GM19372 (cell line): ENCODE results near the gene SEMG1.

Source experiments
- ATAC-seq: cut with Tn5 transposase; IDR thresholded peaks from one replicate; pipeline ENCODE4 v1.9.1; 2021; ENCODE audit warnings: mild to moderate bottlenecking, low read depth, moderate library complexity; ENCODE audit not compliant: unreplicated experiment

SEMG1 gene

GRCh38 chr20:45221076-45221475 is 14.2 kb downstream of the SEMG1 start, which contains the start of gene SEMG2:
Gene SEMG2 (plus strand): TSS chr20:45221373. CDS start chr20:45221390, 17 bp downstream.
- ATAC-seq: no peak

GRCh38 chr20:45223136-45223535 is 16.3 kb downstream of the SEMG1 start:
- no peak for ATAC-seq

GRCh38 chr20:45226287-45226686 is 19.5 kb downstream of the SEMG1 start:
- no peak for ATAC-seq

- no peak for ATAC-seq
Measured at GRCh38 chr20:45229264-45230056, 22.6 kb downstream of the SEMG1 start.

GRCh38 chr20:45230631-45231030 is 23.8 kb downstream of the SEMG1 start:
- ATAC-seq: no peak

- no peak for ATAC-seq
Measured at GRCh38 chr20:45235995-45236394, 29.2 kb downstream of the SEMG1 start.

- ATAC-seq: no peak
Measured at GRCh38 chr20:45238139-45238538, 31.3 kb downstream of the SEMG1 start.

- ATAC-seq: no peak
Measured at GRCh38 chr20:45246109-45246508, 39.3 kb downstream of the SEMG1 start.

GRCh38 chr20:45247865-45248264 is 41.0 kb downstream of the SEMG1 start:
- no peak for ATAC-seq

GRCh38 chr20:45248609-45249008 is 41.8 kb downstream of the SEMG1 start:
- no peak for ATAC-seq

- ATAC-seq: no peak
Measured at GRCh38 chr20:45251884-45252560, 45.2 kb downstream of the SEMG1 start.

GRCh38 chr20:45253261-45253660 is 46.4 kb downstream of the SEMG1 start:
- ATAC-seq: no peak

- no peak for ATAC-seq
Measured at GRCh38 chr20:45254383-45255262, 47.8 kb downstream of the SEMG1 start, which contains the start of gene SLPI. Gene SLPI (minus strand): TSS chr20:45254564. CDS start chr20:45254543, 21 bp downstream.

- no peak for ATAC-seq
Measured at GRCh38 chr20:45257161-45257560, 50.3 kb downstream of the SEMG1 start.

- ATAC-seq: no peak
Measured at GRCh38 chr20:45257711-45258110, 50.9 kb downstream of the SEMG1 start.

- ATAC-seq: no peak
Measured at GRCh38 chr20:45258259-45258658, 51.4 kb downstream of the SEMG1 start.

- no peak for ATAC-seq
Measured at GRCh38 chr20:45258664-45259063, 51.8 kb downstream of the SEMG1 start.
